ENCODE results near the gene EPB41L3.
"Not testable (repeated sequence)": the region's sequence is repeated elsewhere in the genome, so short reads cannot be mapped to it uniquely, and the experiment has no call there.

Gene EPB41L3

DNA sequence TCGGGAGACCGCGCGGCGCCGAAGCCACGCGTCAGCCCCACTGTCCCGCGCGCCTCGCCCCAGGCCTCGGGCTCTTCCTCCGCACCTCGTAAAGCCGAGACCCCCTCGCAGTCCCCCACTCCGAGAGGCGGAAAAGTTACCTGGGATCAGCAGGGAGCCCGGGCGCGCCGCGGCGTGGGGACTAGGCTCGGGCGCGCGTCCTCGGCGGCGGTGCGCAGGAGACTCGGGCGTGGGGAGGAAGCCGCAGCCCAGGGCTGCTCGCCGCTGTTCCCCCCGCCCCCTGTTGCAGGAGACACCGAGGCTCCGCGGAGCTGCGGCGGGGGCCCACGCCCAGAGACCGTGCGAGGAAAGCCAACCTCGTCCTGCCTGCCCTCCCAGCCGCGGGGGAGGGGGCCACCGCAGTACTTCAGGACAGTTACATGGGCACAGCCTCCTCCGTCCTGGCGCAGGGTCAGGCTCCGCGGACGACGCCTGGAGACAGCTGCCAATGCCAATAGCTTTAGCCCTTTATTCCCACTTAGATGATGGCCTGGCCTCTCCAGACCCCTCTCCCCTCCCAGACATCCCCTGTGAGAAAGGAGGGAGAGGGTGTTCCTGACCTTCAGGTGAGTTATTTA, at the start of gene EPB41L3:
TSS of gene EPB41L3 (minus strand) at position 225 of the 617 bp plus-strand sequence. CDS start 54,814 bp downstream, outside the sequence.
- DNase-seq (ENCODE audit: low read depth) = no peak

DNA sequence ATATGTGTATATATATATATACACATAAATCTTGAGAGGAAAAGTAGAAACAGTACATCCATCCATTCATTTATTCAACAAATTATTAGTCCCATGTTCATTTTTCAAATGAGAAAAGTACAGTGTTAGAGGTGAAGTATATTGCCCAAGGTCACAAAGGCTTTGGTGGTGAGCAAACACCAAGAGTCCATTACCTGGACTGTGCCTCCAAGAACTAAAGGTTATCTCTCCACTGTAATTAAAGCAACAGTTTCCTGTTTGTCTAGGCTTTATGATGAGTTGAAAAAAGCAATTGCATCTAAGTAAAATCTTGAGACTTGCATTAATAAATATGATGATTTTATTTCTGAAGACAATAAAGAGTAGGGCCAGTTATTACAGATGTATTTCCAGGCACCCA, 44.7 kb upstream of the EPB41L3 start:
- DNase-seq (ENCODE audit: low read depth) = no peak

DNA sequence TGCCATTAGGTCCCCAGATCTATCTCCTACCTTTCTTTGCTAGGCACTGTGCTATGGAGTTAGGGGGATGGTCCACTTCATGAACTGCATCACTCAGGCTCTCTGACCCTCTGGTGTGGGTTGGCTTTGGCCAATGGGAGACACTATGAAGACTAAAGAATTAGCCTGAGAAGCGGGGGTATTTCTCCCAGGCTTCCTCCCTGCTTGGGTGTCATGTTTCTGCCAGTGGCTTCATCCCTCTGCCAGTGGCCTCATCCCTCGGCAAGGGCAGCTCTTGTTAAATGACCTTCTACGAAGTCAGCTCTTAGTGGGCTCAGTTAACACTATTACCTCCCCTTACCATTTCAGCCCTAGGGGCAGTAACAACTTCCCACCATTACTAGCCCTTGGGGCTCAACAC, 41.9 kb upstream of the EPB41L3 start:
- DNase-seq (ENCODE audit: low read depth) = no peak

DNA sequence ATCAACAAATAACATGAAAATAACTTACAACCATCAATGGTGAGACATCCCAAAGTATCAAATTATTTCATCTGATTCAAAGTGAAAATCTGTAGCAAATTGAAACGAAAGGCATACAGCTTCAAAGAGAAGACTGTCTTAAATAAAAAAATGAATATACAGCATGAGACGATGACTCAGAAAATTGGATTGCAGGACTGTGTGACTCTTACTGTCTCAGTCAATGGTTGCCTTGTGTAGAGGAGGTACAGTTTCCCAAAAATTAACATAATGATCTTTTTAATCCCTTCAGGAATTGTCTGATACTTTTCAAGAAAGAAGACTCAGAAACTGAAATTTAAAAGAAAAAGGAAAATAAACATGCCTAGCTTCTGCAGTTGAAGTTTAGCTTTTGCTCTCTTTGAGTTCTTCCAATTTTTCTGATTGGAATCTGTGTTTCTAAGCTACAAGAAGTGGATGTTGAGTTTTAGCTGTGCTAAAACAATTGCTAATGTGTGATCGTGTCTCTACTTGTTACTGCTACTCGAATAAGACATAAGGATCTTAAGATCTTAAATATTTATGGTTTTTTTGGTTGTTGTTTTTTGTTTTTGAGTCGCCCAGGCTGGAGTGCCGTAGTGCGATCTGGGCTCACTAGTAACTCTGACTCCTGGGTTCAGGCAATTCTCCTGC, 41.1 kb upstream of the EPB41L3 start:
- DNase-seq (ENCODE audit: low read depth) = no peak

DNA sequence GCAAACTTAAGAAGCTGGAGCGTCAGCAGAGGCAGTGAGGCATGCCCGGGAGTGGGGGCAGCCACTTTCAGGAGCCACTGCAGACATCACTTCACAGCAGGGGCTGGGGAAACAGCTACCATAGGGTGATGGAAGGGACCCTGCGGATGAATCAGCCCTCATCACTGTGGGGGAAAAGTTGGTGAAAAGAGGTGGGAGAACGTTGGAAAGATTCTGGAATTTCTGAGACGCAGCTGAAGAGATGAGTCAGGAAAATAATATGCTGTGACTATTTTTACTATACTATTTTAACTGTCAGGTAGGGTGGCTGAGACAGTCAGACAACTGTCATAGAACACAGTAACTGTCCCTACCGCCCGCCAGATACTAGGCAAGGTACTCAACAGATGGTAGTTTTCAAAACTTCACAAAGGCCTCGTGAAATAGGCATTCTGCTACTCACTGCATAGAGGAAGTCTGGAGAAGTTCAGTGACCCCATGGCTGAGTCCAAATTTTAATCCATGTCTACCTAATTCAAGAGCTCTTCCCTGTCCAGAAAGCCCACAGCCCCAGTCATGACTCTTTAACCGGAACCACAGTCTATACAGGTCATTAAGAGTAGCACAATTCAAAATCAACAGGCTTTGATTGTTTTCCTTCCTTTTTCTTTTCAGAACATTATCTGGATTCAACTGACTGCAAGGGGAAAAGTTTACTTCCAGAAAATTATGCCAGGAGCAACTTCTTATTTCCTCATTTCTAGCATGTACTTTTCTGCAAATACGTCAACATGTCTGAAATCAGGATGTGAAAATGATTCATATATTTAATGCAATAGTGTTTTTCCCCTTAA, 39.3 kb upstream of the EPB41L3 start:
- no peak for DNase-seq (ENCODE audit: low read depth)

DNA sequence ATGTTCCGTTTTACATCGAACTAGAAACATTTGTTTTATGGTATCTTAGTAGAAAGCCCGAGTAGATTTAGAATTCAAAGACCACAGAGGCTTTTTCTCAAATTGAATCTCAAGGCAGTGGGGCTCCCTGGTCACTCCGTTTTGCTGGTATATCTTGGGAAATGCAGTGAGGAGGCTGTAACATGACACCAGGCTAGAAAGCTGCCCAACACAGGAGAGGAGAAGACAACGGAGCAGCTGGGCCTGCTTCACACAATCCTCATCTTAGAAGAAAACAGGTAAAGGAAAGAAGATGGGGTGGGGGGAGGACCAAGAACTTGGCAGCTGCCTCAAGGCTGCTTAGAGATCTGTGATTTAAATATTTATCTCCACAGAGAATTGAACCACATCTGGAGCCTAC, 38.3 kb upstream of the EPB41L3 start:
- DNase-seq (ENCODE audit: low read depth) = no peak

DNA sequence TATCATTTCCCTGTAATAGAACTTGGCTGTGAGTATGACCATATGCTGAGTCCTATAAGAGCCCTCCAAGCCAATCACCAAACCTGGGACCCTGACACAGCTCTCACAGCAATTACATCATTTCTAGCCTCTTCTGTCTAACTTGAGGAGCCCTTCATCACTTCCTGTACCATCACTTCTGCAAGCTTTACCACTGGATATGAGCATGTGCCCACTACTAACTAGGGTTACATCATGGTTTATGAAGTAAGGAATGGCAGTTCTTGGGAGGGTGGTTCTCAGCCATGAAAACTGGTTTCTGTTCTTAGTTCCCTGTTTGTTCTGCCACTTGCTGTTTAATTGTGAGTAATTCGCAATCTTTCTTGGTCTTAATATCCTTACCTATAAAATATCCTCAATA, 31.0 kb upstream of the EPB41L3 start:
- DNase-seq (ENCODE audit: low read depth) = no peak

DNA sequence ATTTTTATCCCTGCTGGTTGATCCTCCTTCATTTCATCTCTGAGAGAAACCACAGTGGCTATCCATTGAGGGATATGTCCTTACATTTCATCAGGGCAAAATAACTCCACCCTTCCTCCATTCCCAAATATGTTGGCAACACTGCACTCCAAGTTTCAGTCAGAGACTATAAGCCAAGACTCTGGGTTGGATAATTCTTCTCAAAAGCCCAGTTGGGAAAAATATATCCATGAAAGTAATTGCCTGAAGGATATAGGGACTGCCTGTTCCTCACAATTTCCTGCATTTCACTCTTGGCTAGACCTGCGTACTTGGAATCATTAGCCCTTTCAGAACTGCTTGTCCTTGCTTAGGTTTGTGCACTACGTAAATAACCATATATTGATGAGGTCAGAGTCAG, 27.9 kb upstream of the EPB41L3 start:
- no peak for DNase-seq (ENCODE audit: low read depth)

DNA sequence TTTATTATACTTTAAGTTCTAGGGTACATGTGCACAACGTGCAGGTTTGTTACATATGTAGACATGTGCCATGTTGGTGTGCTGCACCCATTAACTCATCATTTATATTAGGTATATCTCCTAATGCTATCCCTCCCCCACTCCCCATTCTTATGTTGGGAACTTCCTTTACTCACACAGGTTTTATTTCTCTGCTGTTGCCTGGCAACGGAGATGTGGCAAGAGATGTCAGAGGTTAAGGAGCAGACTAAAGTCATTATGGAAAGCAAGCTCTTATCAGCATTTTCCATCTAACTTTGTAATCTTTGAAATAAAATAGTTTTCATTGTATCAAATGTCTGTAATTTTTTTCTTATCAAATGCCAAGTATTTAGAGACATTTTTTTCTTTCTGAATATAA, 26.8 kb upstream of the EPB41L3 start:
- not testable (repeated sequence) for DNase-seq (ENCODE audit: low read depth)

DNA sequence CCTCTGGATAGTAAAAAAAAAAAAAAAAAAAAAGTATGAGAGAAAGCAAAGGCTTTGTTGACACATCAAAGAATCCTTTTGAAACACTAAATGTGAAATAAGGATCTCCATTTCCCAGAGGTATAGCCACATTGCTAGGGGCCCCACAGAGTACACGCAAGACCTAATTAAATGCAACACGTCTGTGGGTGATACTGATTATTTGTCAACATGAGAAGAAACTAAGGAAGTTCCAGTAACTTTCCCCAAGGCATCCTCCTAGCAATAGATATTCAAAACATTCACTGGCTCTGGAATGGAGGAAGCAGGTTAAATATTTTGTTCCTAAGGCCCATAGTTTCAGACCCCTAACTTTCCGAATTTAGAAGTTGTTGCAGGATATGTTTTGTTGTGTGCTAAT, 24.6 kb upstream of the EPB41L3 start:
- no peak for DNase-seq (ENCODE audit: low read depth)

DNA sequence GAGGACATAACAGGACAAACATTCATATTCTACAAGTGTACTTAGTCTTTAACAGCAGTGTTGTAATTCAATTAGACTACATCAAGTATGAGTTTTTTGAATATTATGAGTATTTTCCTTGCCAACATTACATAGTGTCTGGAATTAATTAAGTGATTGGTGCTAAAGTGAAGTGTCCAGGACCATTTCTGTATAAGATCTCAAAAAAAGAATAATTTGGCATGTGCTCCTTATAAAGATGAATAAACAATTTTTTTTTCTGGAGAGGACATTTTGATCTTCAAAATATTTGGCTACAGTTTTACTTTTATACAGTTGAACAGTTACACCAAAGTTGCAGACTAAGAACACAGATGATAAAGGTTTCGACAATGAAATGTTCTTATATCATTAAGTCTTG, 15.1 kb upstream of the EPB41L3 start:
- no peak for DNase-seq (ENCODE audit: low read depth)

DNA sequence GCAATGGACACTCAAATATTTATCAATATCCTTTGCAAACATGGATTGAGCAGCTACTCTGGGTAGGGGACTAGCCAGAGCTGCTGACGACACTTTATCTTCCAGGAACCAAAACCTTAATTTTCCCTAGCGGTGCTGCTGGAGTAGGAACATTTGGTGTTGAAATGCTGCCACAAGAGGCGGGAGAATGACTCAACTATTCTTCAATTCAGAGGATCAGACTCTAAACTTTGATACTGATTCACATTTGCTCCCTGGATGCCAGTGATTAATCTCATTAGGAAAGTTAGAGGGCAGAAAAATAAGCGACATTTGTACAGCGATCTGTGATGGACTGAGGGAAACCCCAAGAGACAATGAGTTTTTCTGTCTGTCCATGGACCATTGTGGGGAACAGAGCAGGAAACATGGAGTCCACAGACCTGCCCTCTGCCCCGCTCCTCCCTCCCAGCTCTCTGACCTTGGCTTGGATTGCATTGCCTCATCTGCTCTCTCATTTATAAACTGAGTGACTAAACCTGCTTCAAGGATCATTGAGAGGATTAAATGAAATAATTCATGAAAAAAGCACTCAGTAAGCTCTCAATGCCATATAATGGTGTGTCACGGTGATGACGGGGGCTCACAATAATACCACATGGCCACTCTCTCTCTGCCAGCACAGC, 12.6 kb upstream of the EPB41L3 start:
- no peak for DNase-seq (ENCODE audit: low read depth)

DNA sequence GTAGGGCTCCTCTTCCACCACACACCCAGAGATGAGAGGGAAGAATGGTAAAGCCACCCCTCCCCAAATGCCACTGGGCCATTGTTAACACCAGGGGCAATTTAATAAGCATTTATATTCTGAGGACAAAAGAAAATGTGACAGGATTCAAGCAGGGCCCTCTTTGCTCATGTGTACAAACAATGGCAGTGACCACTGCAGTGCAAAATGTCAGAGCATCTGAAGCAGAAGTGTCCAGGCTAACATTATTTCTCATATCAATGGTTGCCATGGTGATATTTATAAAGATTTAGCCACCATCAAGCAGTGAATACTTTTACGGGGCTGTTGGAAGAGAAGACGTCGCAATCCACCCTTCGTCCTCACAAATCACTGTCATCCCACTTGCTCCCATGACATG, 10.8 kb upstream of the EPB41L3 start:
- DNase-seq (ENCODE audit: low read depth) = no peak

DNA sequence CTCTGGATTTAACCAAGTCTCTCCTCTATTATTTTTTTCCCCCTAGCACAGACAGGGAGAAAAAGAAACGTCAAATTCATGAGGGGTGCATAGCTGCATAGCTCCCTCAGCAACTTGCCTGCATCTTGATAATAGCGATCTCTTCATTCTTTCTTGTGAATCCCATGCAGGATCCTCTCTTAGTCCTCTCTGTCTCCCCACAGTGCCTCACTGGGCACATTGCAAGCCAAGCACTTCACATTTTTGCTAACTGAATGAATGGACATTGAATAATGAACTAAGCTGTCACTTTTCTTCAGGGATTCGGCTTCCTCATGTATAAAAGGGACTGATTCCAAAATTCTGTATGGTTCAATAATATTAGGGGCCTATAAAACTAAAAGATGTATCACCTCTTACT, 2.9 kb upstream of the EPB41L3 start:
- no peak for DNase-seq (ENCODE audit: low read depth)

DNA sequence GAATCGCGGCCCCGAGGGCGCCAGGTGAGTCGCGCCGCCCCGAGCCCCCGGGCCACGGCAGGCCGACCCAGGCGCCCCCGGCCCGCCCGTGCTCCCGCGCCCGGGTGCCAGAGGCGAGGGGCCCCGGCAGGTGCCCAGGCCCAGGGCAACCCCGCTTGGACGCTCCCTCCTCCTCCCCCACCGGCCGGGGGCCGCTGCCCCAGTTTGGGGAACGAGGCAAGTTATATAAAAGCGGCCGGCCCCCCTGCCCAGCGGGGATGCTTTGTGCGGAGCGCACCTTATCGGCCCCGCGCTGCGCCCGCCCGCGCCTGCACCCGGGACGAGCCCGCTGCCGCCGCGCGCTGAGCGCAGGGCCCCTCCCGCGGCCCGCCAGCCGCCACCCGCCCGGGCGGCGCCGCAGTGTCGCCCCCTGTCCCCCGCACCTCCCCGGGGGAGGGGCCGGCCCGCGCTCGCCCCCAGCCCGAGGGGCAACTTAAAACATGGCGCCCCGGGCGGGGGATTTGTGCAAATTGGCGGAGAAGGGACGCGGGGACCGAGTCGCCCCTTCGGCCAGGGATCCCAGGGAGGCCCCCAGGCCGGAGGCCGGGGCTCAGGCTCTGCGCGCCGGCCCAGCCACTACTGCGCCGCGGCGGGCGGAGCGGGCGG, 639 bp downstream of the EPB41L3 start:
- no peak for DNase-seq (ENCODE audit: low read depth)

DNA sequence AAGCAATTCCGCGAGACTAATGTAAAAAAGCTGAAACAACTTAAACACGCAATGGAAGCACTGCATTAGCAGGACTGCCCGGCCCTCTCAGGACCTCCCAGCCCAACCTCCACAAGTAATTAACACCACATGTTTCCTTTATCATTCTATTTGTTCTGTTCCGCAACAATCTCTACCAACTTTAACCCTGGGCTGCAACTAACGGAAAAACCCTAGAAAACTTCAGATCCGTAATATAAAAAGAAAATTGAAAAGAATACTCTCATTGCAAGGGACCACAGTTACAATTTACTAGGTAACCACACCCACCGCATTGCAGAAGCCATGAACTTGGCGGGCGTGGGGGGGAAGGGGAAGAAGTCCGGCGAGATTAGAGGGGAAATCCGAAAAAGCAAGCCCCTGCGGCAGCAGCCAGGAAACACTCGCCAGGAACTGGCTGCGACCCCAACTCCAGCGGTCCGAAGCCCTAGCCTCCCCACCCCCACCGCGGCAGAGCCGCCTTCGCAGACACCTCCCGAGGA, 1.2 kb downstream of the EPB41L3 start:
- no peak for DNase-seq (ENCODE audit: low read depth)

DNA sequence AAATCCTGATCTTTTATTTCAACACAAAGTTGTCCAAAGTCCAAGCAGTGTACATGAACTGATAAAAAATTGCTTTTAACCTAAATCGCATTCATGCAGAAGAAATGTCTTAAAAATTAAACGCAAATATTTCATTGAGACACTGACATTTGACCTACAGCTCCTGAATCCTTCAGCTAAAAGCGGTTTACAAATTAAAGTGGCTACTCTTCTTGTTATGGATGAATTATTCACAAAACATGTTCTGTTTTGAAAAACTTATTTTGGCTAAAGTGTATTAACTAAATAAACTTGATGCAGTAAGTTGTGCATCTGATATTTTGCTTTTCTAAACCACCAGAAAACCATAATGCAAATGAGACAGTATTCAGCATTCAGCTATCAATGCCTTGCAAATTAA, 2.2 kb downstream of the EPB41L3 start:
- no peak for DNase-seq (ENCODE audit: low read depth)

DNA sequence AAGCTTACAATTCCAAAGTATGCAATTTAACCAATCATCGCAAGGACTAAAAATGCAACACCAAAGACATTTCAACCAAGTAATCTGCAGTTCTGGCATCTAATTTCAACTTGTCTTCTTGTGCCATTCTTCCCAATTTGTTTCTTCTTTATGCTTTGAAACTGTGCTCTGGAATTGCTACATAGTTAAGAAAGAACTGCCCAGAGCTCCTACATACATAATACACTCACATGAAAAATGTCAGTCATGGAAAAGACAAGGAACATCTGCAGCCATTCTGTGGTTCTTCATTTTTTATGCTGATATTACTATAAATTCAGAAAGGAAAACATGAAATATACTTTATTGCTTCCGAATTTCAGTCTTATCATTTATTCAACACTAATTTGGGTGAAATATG, 4.4 kb downstream of the EPB41L3 start:
- DNase-seq (ENCODE audit: low read depth) = no peak

DNA sequence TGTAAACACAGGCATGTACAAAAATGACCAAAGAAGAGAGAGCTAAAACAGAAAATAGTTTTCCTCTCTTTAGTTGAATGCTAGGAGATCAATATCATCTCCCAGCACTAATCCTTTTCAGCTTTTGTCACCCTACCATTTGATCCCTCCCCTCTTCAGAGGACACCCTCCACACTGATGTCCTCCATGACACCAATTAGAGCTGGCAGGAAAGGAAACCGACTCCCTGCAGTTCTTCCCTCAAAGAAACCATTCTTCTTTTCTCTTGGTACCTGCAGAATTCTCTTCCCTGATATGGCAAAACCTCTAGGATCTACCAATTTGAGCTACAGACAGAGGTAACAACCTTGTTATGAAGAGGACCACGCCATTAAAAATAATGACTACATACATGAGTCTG, 5.3 kb downstream of the EPB41L3 start:
- no peak for DNase-seq (ENCODE audit: low read depth)

DNA sequence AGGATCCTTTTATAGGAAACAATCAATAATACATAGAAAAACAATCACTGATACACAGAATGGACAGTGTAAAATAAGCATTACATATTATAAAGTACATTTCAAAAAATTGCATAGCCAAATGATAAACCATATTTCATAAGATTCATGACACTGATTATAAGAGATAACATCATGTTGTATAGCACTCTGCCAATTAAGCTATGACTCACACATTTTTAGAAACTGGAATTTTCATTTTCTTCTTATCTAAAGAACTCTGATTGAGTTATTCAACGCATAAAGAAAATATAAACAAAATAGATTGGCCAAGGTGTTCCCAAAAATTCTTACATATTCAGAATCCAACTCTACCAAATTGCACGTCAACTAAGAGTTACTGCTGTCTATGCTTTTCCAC, 5.9 kb downstream of the EPB41L3 start:
- no peak for DNase-seq (ENCODE audit: low read depth)

DNA sequence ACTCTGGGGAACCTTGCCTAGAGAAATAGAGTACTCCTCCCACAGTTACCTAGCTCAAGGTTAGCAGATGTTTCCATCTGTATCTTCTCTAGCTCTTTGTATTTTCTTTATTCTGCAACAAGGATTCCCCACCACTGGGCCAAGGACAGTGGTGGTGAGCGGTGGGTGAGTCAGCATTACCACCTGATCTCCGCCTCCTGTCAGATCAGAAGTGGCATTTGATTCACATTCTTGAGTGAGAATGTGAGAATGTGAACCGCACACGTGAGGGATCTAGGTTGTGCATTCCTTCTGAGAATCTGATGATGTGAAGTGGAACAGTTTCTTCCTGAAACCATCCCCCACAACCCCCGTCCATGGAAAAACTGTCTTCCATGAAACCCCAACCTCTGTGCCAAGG, 9.0 kb downstream of the EPB41L3 start:
- no peak for DNase-seq (ENCODE audit: low read depth)

DNA sequence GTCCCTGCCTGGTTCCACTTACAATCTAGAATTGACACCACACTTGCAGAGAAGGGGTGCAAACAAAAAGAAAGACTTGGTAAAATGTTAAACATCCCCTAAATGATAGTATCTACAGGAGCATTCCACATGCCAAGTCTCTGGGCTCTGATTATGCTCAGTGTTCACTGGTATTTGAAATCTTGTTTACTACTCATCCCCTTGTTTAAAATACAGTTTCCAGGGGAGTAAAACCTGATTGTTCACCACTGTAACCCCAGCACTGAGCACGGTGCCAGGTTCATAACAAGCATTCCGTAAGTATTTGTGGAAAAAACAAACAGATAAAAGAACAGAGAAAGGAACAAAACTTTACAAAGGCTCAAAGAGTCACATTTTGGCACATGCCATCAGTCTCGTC, 11.7 kb downstream of the EPB41L3 start:
- DNase-seq (ENCODE audit: low read depth) = no peak
